DOHH2 (cell line): ENCODE results near the gene CAMSAP3.

Source experiments
- CTCF ChIP-seq: fragments of 200-600 bp; sonication (generic); IDR thresholded peaks from one replicate; pipeline ENCODE4 v1.5.1; 2014; ENCODE audit warnings: antibody characterized with exemption, mild to moderate bottlenecking, low read depth, low read length; ENCODE audit not compliant: poor library complexity, severe bottlenecking
- EZH2phosphoT487 ChIP-seq: fragments of 200-600 bp; sonication (generic); IDR thresholded peaks from 2 replicates; pipeline ENCODE4 v1.6.1; 2017; ENCODE audit warnings: borderline replicate concordance, mild to moderate bottlenecking, antibody characterized with exemption, low read length, moderate library complexity, mixed read lengths

DNA sequence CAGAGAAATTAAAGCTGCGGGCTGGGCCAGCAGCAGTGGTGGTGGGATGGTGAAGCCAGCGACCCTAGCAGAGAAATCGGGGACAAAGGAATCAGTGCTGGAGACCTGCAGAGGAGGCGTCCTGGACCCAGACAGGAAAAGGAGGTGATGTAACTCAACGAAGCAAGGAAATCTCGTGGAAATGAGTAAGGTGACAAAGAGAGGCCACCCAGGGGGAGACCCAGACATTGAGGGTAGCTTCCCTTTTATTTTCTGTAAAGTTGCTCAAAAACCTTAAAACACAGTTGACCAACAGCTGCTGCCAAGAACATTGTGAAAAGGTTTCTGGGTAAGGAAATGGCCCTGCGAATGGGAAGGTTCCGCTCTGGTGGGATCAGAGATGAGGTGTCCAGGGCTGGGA, 59.9 kb downstream of the CAMSAP3 start:
- TF ChIP-seq CTCF (no peak), EZH2phosphoT487 (no peak)
